ENCODE results near the gene MMP23B.
A peak's percentile ranks its signal among the peaks of the same experiment; 100 is the strongest.

Gene MMP23B

GRCh38 chr1:1610796-1611195 lies 21.2 kb upstream of the MMP23B start:
- no peak for TF ChIP-seq CTCF (conservative IDR thresholded peaks at IDR 0.05; ENCODE audit: low read depth, low read length)
- no peak overlapping the region for H3K4me3 ChIP-seq (ENCODE audit: low read depth, low read length)
- no peak for DNase-seq (ENCODE audit: low read depth)

GRCh38 chr1:1612104-1612400 lies 19.9 kb upstream of the MMP23B start:
- H3K4me3 ChIP-seq (ENCODE audit: low read depth, low read length): no peak overlapping the region
- DNase-seq (ENCODE audit: low read depth): no peak
- TF ChIP-seq CTCF (conservative IDR thresholded peaks at IDR 0.05; ENCODE audit: low read depth, low read length): no peak

- DNase-seq (ENCODE audit: low read depth): no peak
- H3K4me3 ChIP-seq (ENCODE audit: low read depth, low read length): peak overlapping the region; percentile 99
- no peak for TF ChIP-seq CTCF (conservative IDR thresholded peaks at IDR 0.05; ENCODE audit: low read depth, low read length)
These were observed 18.4 kb upstream of the MMP23B start for GRCh38 chr1:1613509-1614082.

GRCh38 chr1:1614204-1614953 lies 17.6 kb upstream of the MMP23B start:
- peak; percentile 95 for DNase-seq (ENCODE audit: low read depth)
- H3K4me3 ChIP-seq (ENCODE audit: low read depth, low read length): peak overlapping the region; percentile 99
- TF ChIP-seq CTCF (conservative IDR thresholded peaks at IDR 0.05; ENCODE audit: low read depth, low read length): no peak

GRCh38 chr1:1614954-1615255 lies 17.1 kb upstream of the MMP23B start:
- no peak for DNase-seq (ENCODE audit: low read depth)
- no peak for TF ChIP-seq CTCF (conservative IDR thresholded peaks at IDR 0.05; ENCODE audit: low read depth, low read length)
- H3K4me3 ChIP-seq (ENCODE audit: low read depth, low read length): peak overlapping the region; percentile 99

- TF ChIP-seq CTCF (conservative IDR thresholded peaks at IDR 0.05; ENCODE audit: low read depth, low read length): no peak
- DNase-seq (ENCODE audit: low read depth): peak; percentile 97
- H3K4me3 ChIP-seq (ENCODE audit: low read depth, low read length): peak within 1 kb of the TSS; percentile 99
These were observed 16.5 kb upstream of the MMP23B start, which contains the start of gene MIB2 for GRCh38 chr1:1615256-1616044. TSS of gene MIB2 (plus strand) at chr1:1615500. CDS start at chr1:1623453, 7,953 bp downstream.
